GM18867 (cell line): Measurements from ENCODE around the gene HMG20A.

ENCODE experiments used
- ATAC-seq: cut with Tn5 transposase; IDR thresholded peaks from one replicate; pipeline ENCODE4 v1.9.1; 2021; ENCODE audit warnings: mild to moderate bottlenecking, moderate library complexity; ENCODE audit not compliant: unreplicated experiment

Gene HMG20A

GRCh38 chr15:77532846-77533245 lies 112.2 kb downstream of the HMG20A start:
- ATAC-seq: no peak

- ATAC-seq: no peak
These were observed 113.1 kb downstream of the HMG20A start for GRCh38 chr15:77533578-77534430.
